LNCAP (cell line): ENCODE data around the gene PTPRM.

Experiments used
- TF ChIP-seq, protein P1 (sequence below): fragments of 450-650 bp; IDR thresholded peaks from 2 replicates; pipeline ENCODE4 v1.5.1; 2017; ENCODE audit warnings: mild to moderate bottlenecking

PTPRM gene

DNA sequence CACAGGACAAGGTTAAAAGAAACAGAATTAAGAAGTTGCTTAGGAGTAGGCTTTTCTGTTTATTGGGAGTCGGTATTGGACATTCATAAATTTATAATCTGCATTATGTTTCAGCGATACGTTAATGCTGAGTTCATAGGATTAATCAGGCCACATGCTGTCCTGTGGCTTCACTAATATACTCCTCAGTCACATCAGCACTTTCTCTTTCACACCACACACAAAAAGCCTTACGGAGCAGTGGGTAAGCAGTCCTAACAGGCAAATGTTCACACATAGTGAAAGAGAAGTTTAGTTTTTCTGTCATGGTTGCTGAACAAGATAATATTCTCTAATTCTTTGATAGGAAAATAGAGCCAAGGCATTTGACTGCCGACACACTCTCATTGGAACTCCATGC is 630.4 kb downstream of the PTPRM start:
- TF ChIP-seq, protein P1, sequence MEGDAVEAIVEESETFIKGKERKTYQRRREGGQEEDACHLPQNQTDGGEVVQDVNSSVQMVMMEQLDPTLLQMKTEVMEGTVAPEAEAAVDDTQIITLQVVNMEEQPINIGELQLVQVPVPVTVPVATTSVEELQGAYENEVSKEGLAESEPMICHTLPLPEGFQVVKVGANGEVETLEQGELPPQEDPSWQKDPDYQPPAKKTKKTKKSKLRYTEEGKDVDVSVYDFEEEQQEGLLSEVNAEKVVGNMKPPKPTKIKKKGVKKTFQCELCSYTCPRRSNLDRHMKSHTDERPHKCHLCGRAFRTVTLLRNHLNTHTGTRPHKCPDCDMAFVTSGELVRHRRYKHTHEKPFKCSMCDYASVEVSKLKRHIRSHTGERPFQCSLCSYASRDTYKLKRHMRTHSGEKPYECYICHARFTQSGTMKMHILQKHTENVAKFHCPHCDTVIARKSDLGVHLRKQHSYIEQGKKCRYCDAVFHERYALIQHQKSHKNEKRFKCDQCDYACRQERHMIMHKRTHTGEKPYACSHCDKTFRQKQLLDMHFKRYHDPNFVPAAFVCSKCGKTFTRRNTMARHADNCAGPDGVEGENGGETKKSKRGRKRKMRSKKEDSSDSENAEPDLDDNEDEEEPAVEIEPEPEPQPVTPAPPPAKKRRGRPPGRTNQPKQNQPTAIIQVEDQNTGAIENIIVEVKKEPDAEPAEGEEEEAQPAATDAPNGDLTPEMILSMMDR, result no peak

DNA sequence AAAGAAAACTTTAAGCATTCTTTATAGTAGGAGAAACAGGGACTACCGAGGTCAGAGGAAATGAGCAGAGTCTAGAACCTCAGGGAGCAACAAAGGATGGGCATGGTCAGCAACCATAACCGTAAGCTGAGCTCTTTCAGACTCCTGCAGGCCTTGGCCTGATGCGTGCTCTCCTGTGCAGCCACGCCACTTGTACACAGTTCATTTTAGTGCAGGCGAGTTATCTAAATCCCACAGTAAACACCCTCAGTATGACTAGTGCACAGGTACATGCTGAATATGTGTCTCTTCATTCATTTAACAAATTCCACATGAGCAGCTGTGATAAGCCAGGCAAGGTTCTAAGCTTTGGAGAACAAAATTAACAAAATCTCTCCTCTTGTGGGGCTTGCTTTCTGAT is 640.9 kb downstream of the PTPRM start:
- TF ChIP-seq, protein P1, result no peak

DNA sequence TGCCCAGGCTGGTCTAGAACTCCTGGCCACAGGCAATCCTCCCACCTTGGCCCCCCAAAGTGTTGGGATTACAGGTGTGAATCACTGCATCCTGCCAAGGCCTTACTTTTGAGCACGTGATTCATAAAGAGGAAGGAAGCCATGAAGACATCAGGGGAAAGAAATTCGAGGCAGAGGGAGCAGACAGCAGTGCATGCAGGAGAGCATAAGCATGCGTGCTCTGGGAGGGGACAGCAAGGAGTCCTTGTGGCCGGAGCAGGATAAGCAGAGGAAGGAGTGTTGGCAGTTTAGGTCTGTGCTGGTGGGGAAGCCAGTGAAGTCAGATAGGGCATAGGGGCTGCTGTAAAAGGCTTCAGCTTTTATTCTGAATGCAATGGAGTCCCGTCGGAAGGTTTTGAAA is 641.6 kb downstream of the PTPRM start:
- TF ChIP-seq, protein P1, result no peak

DNA sequence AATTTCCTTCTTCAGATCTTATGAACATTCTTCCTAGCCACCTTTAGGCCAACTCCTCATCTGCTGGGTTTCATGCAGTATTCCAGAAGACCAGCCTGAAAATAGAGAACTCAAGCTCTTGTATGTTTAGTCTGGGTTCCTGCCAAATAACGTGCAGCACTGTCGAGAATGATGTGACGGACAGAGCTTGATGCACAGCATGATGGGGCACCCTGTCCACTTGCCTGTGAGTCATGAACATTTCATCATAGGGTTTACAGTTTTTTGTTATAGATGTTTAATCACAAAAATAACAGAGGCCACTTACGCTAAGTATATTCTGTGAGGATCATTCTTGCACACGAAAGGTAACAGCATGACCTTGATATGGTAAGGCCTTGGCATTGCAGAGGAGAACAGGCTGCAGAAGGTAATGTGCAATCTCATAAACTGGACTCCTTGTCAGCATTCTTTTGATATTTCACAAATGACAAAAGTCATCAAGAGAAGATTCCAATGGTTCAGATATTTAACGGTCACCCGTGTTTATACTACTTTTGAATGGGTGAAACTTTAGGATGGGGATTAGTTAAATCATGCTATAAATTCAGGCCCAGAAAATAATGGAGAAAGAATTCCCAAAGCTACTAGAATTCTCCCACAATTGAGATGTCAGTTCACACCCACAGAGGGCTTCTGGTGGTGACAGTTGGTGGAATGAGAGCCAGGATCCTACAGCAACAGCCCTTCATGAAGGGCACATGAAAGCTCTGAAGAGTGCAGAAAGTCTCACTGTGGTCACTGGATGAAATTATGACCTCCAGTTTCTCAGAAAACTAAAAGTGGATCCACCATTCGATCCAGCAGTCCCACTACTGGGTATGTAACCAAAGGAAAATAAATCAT is 646.0 kb downstream of the PTPRM start:
- TF ChIP-seq, protein P1, result no peak

DNA sequence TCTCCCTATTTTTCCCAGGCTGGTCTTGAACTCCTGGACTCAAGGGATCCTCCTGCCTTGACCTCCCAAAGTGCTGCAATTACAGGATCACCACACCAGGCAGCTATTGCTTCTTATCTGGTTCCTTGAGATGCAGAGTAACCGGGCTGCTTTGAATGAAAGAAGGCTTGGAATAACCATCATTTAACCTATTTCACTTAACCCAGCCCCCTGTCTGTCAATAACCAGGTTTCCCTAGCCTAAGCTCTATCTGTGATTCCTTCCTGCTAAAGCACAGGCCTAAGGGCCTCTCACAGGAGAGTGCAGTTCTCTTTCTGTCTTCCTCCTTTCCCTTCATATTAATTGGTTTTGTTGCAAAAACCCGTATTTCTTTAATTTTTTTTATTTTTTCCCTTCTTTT is 648.6 kb downstream of the PTPRM start:
- TF ChIP-seq, protein P1, result no peak

DNA sequence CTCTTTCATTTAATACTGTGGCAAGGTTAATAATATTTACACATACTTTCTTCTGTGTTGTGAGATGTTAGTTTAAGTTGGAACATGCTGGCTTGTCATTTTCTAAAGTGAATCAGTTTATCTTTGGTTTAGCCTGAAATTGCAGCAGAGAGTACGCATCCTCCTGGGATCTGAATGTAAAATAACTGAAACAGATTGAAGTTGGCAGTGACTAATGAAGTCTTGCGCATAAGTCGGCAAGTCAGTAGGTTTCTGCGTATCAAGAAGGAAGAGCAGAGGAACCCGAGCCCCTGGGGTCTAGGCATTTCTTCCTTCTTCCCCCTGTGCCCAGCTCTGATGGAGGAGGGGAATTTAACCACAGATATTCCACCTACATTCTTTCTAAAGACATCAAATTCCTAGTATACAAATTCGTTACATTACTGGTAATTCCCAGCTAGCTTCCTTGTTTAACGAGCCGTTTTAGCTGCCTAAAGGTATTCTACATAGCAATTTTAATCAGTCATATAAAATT is 650.0 kb downstream of the PTPRM start:
- TF ChIP-seq, protein P1, result no peak

DNA sequence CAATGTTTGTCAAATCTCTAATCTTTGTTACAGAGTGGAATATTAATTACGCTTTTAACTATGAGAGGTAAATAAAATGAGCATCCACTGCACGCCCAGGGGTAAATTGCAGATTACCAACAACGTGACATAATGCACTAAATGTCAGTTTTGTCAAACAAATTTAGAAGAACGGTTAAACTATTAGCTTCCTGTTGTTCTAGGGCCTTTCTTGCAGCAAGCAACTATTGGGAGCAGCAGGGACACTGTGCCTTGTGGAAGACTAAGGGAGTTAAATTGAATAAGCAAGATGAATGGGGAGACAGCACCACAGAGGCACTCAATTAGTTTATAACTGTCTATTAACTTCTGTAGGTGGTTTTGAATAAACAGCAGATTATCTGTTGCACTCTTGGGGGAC is 651.1 kb downstream of the PTPRM start:
- TF ChIP-seq, protein P1, result no peak
